HG02759 (cell line): ENCODE results near the gene SRSF5.

ENCODE experiments used
- ATAC-seq: cut with Tn5 transposase; IDR thresholded peaks from one replicate; pipeline ENCODE4 v1.9.1; 2021; ENCODE audit warnings: mild to moderate bottlenecking, moderate library complexity; ENCODE audit not compliant: unreplicated experiment

The SRSF5 gene

GRCh38 chr14:69769623-69770022 lies 2.7 kb downstream of the SRSF5 start:
- ATAC-seq, result no peak

DNA sequence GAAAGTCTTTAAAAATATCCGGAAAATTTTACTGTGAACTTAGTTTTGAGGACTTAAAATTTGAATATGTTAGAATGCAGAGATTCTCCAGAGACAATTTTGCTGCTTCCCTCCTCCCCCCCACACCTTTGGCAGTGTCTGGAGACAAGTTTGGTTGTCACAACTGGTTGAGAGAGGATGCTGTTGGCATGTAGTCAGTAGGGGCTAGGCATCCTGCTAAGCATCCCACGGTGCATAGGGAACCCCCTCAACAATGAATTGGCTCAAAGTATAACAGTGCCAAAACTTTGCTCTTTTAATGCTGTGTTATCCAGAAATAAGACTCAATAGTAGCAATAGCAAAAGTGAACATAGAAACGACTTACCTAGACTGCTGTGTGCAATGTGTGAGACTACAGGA lies 3.6 kb downstream of the SRSF5 start:
- ATAC-seq, result no peak

GRCh38 chr14:69771136-69771535 lies 4.2 kb downstream of the SRSF5 start:
- no peak for ATAC-seq

GRCh38 chr14:69772082-69773017 lies 5.4 kb downstream of the SRSF5 start:
- ATAC-seq, result no peak

DNA sequence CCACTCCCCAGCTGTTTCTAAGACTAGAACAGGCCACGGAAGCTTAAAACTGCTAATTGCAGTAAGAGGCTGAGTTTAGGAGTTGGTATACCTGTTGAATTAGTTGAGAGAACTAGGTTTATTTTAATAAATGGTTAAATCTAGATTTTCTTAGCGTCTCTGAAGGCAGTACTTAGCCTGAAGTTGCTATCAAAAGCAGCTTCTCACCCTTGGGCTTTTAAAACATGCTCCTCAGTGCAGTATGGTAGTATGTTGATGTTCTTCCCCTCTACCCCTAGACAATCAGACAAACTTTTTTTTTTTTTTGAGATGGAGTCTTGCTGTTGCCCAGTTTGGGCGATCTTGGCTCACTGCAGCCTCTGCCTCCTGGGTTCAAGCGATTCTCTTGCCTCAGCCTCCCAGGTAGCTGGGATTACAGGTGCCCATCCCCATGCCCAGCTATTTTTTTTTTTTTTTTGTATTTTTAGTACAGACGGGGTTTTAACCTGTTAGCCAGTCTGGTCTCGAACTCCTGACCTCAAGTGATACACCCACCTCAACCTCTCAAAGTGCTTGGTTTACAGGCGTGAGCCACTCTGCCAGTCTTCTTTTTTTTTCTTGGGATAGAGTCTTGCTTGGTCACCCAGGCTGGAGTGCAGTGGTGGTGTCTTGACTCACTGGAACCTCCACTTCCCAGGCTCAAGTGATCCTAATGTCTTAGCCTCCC lies 6.8 kb downstream of the SRSF5 start:
- ATAC-seq, result no peak

- no peak for ATAC-seq
Measured at GRCh38 chr14:69775012-69775411, 8.1 kb downstream of the SRSF5 start.

- no peak for ATAC-seq
Measured at GRCh38 chr14:69776875-69777453, 10.0 kb downstream of the SRSF5 start.

DNA sequence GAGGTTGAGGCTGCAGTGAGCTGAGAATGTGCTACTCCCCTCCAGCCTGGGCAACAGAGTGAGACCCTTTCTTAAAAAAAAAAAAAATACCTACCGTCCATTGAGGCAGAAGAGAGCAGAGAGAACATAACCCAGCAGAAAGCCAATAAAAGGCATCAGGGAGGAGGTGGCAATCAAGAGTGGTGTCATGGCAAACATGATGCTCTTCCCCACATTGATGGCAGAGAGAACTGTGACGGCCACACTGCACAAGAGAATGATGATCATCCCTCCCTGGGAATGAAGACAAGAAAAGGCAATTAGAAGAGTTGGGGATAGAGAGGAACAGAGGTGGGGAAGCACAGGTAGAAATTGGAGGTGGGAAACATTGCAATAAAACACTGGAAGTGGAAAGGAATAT lies 12.1 kb downstream of the SRSF5 start:
- no peak for ATAC-seq

- ATAC-seq, result no peak
Measured at GRCh38 chr14:69780092-69780491, 13.2 kb downstream of the SRSF5 start.

- ATAC-seq, result no peak
Measured at GRCh38 chr14:69780952-69781351, 14.0 kb downstream of the SRSF5 start.

DNA sequence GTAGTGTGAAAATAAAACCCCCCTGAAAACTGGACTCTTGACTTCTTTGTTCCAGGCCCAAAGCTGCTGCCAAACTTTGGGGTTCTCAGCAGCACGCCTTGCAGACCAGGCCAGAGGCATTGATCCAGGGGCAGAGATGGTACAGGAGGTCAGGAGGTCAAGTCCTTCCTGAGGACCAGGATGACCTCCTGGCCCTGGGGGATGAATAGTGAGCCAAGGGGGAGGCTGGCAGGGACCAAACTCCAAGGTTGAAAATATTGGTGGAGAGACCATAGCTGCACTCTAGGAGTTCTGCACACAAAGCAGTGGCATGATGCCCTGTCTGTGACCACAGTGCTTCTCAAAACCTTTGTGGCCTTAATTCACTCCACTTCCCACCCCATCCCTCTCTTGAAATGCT lies 18.0 kb downstream of the SRSF5 start:
- no peak for ATAC-seq

- no peak for ATAC-seq
Measured at GRCh38 chr14:69786603-69787002, 19.7 kb downstream of the SRSF5 start.

- no peak for ATAC-seq
Measured at GRCh38 chr14:69789118-69789640, 22.2 kb downstream of the SRSF5 start.

DNA sequence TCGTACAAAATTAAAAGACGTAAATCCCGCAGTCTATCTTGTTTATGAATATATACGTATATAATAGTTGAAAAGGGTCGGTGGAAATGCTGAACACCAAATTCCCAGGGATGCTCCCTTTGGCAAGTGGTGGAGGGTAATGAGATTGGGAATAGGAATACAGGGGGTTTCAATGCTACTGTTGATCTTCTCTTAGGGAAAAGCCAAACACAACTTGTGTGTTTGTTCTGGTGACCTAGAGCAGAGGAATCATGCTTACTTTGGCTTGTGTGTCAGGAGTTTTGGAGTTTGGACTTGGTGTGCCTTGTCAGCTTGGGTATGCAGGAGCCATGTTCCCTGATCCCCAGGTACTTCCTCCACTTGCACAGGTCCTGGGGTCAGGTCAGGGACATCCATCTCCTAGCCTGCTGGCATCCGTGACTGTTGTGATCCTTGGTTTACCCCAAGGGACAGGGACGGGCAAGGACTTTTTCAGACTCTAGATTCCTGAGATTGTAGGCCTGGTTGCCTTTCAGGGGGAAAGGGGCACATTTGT lies 26.0 kb downstream of the SRSF5 start:
- ATAC-seq, result no peak

DNA sequence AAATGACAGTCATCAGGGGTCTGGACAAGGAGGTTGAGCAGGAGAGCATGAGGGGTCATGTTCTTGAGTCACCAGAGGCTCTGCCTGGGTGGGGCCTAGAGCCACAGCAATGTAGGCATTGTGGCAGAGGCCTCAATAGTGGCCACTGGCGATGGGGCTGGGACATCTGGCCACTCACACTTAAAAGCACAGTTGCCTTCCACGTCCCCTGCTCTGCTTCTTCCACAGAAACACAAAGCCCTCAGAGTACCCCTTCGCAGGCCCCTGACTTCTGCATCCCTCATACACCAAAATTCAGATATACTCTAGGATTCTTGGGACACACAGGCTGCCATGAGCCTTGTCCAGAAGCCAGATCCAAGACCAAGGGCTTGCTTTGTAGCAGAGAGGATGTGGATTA lies 27.8 kb downstream of the SRSF5 start:
- ATAC-seq, result no peak

DNA sequence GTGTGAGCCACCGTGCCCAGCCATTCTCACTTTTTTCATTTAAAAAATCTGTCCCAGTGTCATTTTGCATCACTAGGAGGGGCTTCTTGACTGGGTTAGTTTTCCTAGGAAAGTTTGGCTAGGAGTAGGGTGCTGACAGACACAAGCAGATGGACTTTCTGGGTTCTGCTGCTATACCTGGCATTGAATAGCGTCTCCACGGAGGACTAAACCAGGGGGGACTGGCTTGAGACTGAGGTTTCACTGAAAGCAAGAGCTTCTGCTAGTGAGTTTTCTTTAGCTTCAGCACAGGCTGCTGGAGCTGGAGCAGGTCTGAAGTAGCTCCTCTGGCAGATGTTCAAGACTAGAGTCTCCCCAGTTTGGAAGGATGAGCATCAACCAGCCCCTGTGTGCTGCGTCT lies 28.7 kb downstream of the SRSF5 start:
- no peak for ATAC-seq

DNA sequence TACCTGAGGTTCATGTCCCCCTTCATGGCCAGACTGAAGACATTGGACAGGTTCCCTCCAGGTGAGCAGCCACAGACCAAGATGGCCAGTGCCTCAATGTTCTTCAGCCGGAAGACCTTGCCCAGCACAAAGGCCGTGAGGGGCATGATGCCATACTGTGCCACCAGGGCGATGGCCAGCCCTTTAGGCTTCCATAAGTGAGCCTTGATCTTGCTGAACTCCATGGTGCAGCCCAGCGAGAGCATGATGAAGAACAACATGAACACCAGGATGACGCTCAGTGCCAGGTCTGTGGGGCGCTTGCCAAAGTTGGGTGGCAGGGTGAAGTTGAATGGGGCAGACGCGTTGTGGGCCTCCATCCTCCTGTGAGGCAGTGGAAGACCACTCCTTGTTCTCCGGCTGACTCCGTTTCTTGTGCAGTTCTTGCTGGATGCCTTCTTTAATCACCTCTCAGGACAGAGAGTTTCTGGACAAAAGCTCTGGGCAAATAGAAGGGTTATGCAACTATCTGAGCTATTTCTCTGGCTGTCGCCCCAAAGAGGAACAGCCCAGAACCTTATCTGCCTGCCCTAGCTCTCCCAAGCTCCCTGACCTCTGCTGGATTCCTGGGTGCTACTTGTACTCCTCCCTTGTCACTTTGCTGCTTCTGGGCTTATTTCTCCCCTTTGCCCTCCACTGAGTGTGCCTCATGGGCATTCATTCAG lies 30.0 kb downstream of the SRSF5 start, which contains the start of gene SLC10A1:
SLC10A1 (minus strand) TSS at position 445 of the 704 bp plus-strand sequence; CDS start at position 359, 86 bp downstream.
- no peak for ATAC-seq

DNA sequence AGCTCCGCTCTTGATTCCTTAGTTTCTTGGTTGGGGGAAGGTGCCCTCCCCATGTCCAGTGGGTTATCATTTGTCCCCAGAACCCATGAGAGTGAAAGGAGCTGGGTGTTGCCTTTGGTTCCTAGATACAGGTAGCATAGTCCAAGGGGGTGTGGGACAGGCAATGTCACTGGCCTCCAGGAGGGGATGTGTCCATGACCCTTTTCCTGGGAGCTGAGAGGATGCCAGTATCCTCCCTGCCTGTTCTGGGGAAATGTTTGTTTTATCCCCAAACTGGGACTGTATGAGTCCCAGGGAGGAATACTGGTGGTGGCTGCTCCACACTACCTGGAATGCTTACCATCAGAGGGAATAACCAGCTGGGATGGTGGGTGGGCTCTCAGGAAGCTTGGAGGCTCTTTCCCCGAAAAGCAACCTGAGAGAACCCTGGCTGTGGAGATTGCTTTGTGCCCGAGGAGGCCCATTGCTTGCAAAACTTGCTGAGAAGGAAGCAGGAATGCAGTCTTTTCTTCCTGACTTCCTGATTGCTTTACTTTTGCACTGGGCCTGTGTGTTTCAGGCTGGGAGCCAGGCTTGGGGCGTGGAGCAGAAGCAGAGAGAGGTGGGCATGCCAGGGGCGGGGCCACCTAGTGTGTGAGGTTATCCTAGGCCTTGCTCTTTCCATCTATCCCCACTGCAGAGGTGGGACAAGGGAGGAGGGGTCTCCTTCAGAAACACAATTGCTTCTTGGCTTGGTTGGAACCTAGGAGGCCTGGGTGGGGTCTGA lies 30.8 kb downstream of the SRSF5 start:
- no peak for ATAC-seq

DNA sequence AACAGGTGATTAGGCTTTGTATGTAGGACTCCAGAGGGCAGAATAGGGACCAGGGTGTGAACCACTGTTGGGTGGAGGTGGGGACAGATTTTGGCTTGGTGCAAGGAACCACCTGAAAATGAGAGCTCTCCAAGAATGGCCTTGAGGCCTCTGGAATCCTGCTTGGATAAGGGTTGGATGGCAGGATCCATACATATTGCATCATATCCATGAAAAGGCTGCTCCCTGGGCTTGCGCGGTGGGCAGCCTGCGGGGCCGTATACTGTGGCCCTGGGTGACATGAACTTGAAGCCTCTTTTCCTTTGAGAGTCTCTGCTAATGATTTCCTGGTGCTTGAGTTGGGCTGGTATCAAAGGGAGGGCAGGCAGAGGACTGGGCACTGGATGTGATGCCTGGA lies 31.4 kb downstream of the SRSF5 start:
- ATAC-seq, result no peak

GRCh38 chr14:69803753-69804152 lies 36.8 kb downstream of the SRSF5 start:
- no peak for ATAC-seq
